Thyroid gland (tissue), 4 donors: Measurements from ENCODE around the gene ABHD18.

Experiments used
- POLR2A ChIP-seq, 2 donors: fragments of 450-650 bp; IDR thresholded peaks; one replicate each; pipeline ENCODE4 v1.6.1; 2017; ENCODE audit warnings: antibody characterized with exemption in 2 of 2, mild to moderate bottlenecking in 2 of 2, moderate library complexity in 1 of 2
- TF ChIP-seq, protein P1 (sequence below), 6 experiments: fragments of 200-600 bp in 3 of 6; fragments of 450-650 bp in 3 of 6; sonication (generic) in 3 of 6; IDR thresholded peaks; one replicate each; pipeline ENCODE4 v1.5.1; 2016 to 2019; ENCODE audit warnings: antibody characterized with exemption in 6 of 6, mild to moderate bottlenecking in 2 of 6, inconsistent platforms in 1 of 6, moderate library complexity in 1 of 6

DNA sequence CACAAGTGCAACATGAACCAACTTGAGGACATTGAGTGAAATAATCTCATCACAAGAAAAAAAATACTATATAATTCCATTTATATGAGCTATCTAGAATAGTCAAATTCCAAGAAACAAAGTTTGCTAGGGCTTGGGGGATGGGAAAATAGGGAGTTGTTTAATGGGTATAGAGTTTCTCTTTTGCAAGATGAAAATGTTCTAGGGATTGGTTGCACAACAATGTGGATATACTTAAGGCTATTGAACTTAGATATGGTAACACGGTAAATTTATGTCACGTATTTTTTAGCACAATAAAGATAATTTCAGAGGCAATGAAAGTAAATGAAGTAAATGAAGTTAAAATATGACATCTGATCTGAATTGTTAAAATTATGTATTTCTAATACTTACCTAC lies 8.1 kb upstream of the ABHD18 start:
- TF ChIP-seq, protein P1, sequence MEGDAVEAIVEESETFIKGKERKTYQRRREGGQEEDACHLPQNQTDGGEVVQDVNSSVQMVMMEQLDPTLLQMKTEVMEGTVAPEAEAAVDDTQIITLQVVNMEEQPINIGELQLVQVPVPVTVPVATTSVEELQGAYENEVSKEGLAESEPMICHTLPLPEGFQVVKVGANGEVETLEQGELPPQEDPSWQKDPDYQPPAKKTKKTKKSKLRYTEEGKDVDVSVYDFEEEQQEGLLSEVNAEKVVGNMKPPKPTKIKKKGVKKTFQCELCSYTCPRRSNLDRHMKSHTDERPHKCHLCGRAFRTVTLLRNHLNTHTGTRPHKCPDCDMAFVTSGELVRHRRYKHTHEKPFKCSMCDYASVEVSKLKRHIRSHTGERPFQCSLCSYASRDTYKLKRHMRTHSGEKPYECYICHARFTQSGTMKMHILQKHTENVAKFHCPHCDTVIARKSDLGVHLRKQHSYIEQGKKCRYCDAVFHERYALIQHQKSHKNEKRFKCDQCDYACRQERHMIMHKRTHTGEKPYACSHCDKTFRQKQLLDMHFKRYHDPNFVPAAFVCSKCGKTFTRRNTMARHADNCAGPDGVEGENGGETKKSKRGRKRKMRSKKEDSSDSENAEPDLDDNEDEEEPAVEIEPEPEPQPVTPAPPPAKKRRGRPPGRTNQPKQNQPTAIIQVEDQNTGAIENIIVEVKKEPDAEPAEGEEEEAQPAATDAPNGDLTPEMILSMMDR (IDR thresholded peaks at IDR 0.05) = no peak
- TF ChIP-seq POLR2A (IDR thresholded peaks at IDR 0.05) = no peak
